Measurements from ENCODE around the gene NR3C1. TPM values are rescaled to one million over a fixed set of nuclear protein-coding genes. Genes with fewer than 3 reads are reported as not detected.

NR3C1 gene
- total RNA-seq, 2 experiments from 2014 or later: 54.9 to 55.5 TPM

- ATAC-seq: peak; percentile 18
- Mint-ChIP-seq H3K9me3 (ENCODE audit: insufficient read depth) (peaks cover 9% of the 10 kb centered on the region), H3K27me3 (ENCODE audit: low read depth) (no peaks in the 10 kb centered on the region), H3K36me3 (ENCODE audit: low read depth) (peaks cover 45% of the 10 kb centered on the region), H3K4me1 (ENCODE audit: low read depth) (peaks cover 52% of the 10 kb centered on the region), H3K27ac (peak overlapping the region; percentile 87), H3K4me3 (peak overlapping the region; percentile 88)
- CTCF ChIA-PET: interaction anchor here (0.8 to 3.0 kb wide), 18 partner anchors 10 to 767 kb away, joined by 3 to 43 read pairs (median 5); partner anchors contain the start of genes KCTD16 and YIPF5
- DNase-seq: no peak
- POLR2A ChIA-PET: interaction anchor here (0.6 to 3.1 kb wide), 16 partner anchors 10 to 1433 kb away, joined by 3 to 63 read pairs (median 6); no protein-coding TSS in a partner anchor
Observed at GRCh38 chr5:143403334-143403592, 223 bp downstream of the NR3C1 start.

- DNase-seq (peak; percentile 73), ATAC-seq (peak; percentile 1)
- Mint-ChIP-seq H3K27me3 (ENCODE audit: low read depth) (no peaks in the 10 kb centered on the region), H3K27ac (peak overlapping the region; percentile 87), H3K4me3 (peak overlapping the region; percentile 88), H3K36me3 (ENCODE audit: low read depth) (peaks cover 43% of the 10 kb centered on the region), H3K4me1 (ENCODE audit: low read depth) (peaks cover 56% of the 10 kb centered on the region), H3K9me3 (ENCODE audit: insufficient read depth) (peaks cover 9% of the 10 kb centered on the region)
- POLR2A ChIA-PET: interaction anchor here (0.6 to 3.1 kb wide), 12 partner anchors 10 to 1433 kb away, joined by 3 to 63 read pairs (median 6); no protein-coding TSS in a partner anchor
- CTCF ChIA-PET: interaction anchor here (0.8 to 3.0 kb wide), 19 partner anchors 10 to 768 kb away, joined by 3 to 43 read pairs (median 5); partner anchors contain the start of genes KCTD16 and YIPF5
Observed at GRCh38 chr5:143402553-143403333, 743 bp downstream of the NR3C1 start.

DNA sequence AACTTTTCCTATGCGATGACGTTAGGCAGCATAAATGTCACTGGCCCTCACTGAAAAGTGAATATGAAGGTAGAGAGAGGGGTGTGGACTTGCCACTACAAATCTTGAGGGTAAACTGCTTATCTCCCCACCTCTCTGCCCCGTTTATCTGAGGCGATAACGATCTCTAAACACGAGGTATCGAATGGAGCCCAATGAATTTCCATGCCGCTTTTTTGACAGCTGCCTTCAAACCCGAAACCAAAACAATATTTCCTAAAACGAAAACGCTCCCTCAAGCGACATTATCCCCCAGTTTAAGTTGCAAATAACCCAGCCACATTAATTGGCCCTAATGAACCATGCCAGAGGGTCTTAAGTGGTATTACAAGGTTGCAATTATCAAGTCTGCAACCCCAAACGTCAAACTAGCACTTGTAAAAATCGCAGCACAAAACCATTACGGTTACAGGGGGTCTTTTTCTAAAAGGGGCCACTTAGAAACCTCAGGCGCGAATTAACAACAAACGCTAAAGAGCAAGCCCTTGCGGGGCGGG lies 1.4 kb downstream of the NR3C1 start:
- H3K36me3 Mint-ChIP-seq (ENCODE audit: low read depth): peaks cover 48% of the 10 kb centered on the region
- H3K27me3 Mint-ChIP-seq (ENCODE audit: low read depth): no peaks in the 10 kb centered on the region
- H3K4me3 Mint-ChIP-seq: peak overlapping the region; percentile 88
- ChIA-PET POLR2A (no interaction called here), CTCF (interaction anchor here (1.2 to 2.1 kb wide), 5 partner anchors 180 to 399 kb away, joined by 3 to 15 read pairs (median 4); no protein-coding TSS in a partner anchor)
- DNase-seq (peak; percentile 41), ATAC-seq (no peak)
- peaks cover 62% of the 10 kb centered on the region for H3K4me1 Mint-ChIP-seq (ENCODE audit: low read depth)
- H3K27ac Mint-ChIP-seq: peak overlapping the region; percentile 81
- H3K9me3 Mint-ChIP-seq (ENCODE audit: insufficient read depth): peaks cover 9% of the 10 kb centered on the region

DNA sequence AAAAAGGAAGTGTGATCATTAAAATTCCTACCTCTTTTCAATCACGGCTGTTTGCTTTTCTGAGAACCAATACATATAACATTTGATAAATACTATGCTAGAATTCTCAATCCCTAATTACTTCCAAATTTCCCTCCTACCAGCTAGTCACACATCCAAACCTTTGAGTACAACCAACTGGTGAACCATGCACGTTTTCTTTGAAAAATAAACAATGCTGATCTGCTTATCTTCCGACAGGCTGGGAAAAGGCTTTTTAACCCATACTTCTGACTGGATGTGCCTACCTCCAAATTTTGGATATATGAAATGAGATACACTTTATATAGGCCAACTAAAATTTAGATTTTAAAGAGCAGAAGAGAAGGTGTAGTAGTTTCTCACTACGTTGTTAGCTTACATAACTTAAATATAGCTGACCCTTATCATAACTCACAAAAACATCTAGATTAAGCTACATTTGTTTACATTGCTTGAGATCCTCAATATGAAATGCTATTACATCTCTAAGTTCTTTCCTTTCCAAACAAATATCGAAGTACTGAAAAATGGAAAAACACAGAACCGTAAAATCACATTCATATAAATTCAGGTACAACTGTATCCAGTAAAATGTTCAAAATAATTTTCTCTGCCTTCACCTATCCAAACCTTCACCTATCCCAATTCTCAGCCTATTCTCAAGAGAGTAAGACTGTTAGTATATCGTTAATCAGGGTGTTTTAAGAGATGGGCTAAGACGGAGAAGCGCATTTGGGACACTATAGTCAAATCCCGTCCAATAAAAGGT lies 2.1 kb downstream of the NR3C1 start:
- ATAC-seq (no peak), DNase-seq (no peak)
- Mint-ChIP-seq H3K4me1 (ENCODE audit: low read depth) (peaks cover 62% of the 10 kb centered on the region), H3K27me3 (ENCODE audit: low read depth) (no peaks in the 10 kb centered on the region), H3K27ac (peak overlapping the region; percentile 81), H3K9me3 (ENCODE audit: insufficient read depth) (peaks cover 4% of the 10 kb centered on the region), H3K4me3 (peak overlapping the region; percentile 88), H3K36me3 (ENCODE audit: low read depth) (peaks cover 45% of the 10 kb centered on the region)
- CTCF ChIA-PET: interaction anchor here (0.8 to 2.1 kb wide), 10 partner anchors 12 to 787 kb away, joined by 3 to 15 read pairs (median 3); no protein-coding TSS in a partner anchor
- POLR2A ChIA-PET: interaction anchor here (0.6 to 0.9 kb wide), 2 partner anchors 48 to 202 kb away, joined by 3 read pairs; no protein-coding TSS in a partner anchor

DNA sequence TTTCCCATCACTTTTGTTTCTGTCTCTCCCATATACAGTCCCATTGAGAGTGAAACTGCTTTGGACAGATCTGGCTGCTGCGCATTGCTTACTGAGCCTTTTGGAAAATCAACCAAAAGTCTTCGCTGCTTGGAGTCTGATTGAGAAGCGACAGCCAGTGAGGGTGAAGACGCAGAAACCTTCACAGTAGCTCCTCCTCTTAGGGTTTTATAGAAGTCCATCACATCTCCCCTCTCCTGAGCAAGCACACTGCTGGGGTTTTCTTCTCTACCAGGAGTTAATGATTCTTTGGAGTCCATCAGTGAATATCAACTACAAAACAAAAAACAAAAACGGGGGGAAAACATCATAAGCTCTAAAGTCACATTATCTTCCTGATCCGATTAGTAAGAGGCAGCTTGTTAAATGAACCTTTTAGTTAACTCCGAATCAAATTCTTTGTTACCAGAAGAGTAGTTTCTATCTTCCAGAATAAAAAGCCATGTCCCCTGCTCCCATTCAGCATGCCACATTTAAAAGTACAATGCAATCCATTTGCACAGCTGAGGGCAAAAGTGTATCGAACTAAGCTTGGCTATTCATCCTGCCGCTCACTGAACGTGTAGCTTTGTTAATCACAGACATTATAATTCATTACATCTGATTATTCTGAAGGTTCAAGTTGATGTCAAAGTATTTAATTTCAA lies 2.8 kb downstream of the NR3C1 start:
- Mint-ChIP-seq H3K4me1 (ENCODE audit: low read depth) (peaks cover 62% of the 10 kb centered on the region), H3K27me3 (ENCODE audit: low read depth) (no peaks in the 10 kb centered on the region), H3K4me3 (peak overlapping the region; percentile 88), H3K9me3 (ENCODE audit: insufficient read depth) (no peaks in the 10 kb centered on the region), H3K27ac (no peak overlapping the region), H3K36me3 (ENCODE audit: low read depth) (peaks cover 46% of the 10 kb centered on the region)
- DNase-seq (no peak), ATAC-seq (no peak)
- POLR2A ChIA-PET: interaction anchor here (0.6 to 0.9 kb wide), 2 partner anchors 47 to 203 kb away, joined by 3 read pairs; no protein-coding TSS in a partner anchor
- CTCF ChIA-PET: interaction anchor here (0.8 to 2.1 kb wide), 10 partner anchors 10 to 787 kb away, joined by 3 to 15 read pairs (median 3); no protein-coding TSS in a partner anchor

DNA sequence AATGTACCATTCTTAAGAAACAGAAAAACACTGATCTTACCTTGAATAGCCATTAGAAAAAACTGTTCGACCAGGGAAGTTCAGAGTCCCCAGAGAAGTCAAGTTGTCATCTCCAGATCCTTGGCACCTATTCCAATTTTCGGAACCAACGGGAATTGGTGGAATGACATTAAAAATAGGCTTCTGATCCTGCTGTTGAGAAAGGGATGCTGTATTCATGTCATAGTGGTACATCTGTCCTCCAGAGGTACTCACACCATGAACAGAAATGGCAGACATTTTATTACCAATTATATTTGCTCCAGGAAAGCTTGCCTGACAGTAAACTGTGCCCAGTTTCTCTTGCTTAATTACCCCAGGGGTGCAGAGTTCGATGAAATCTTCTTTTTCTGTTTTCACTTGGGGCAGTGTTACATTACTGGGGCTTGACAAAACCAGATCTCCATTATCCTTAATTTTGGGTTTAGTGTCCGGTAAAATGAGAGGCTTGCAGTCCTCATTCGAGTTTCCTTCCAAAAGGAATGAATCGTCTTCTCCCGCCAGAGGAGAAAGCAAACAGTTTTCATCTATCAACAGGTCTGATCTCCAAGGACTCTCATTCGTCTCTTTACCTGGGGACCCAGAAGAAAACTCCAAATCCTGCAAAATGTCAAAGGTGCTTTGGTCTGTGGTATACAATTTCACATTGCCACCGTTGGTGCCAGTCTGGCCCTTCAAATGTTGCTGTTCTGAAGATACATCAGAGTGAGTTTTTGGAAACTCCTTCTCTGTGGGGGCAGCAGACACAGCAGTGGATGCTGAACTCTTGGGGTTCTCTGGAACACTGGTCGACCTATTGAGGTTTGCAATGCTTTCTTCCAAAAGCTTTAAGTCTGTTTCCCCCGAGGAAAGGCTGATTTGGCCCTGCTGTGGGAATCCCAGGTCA lies 3.6 kb downstream of the NR3C1 start:
- DNase-seq (no peak), ATAC-seq (no peak)
- ChIA-PET CTCF (interaction anchor here (0.6 to 2.3 kb wide), 8 partner anchors 9 to 1781 kb away, joined by 3 to 15 read pairs (median 3); partner anchors contain the start of gene DIAPH1), POLR2A (interaction anchor here (0.9 kb wide), 1 partner anchor 46 kb away, joined by 3 read pairs; no protein-coding TSS in a partner anchor)
- Mint-ChIP-seq H3K9me3 (ENCODE audit: insufficient read depth) (no peaks in the 10 kb centered on the region), H3K4me1 (ENCODE audit: low read depth) (peaks cover 64% of the 10 kb centered on the region), H3K27ac (no peak overlapping the region), H3K36me3 (ENCODE audit: low read depth) (peaks cover 48% of the 10 kb centered on the region), H3K4me3 (peak overlapping the region; percentile 88), H3K27me3 (ENCODE audit: low read depth) (no peaks in the 10 kb centered on the region)

DNA sequence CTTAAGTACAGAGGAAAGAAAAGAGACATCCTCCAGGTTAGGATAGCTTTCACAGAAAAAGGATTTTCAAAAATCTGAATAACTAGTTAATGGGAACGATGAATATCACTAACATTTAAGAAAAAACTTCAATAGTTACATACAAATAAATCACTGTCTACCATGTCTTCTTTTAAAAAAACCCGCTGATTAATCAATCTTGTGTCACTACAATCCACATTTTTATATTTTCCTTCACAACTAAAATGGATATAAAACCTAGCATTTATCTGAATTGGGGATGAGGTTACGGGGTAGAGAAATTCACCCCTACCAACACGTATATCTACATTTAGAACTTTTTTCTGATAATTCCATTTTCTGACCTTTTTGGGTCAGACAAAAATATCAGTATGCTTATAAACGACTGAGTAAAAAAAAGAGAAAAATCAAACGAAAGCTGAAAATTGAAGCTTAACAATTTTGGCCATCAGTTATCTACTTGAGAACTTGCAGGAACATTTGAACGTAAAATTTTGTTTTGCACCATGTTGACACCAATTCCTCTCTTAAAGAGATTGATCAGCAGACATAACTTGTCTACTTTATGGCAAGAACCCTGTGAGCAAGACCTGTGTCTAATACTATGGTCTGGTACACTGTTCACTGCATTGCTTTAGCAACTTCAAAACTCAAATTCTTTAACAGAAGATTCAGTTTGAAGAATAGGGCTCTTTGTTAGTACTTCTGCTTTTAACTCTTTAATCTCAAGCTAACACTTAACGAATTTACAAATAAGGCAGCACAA lies 4.8 kb downstream of the NR3C1 start:
- ATAC-seq (no peak), DNase-seq (no peak)
- Mint-ChIP-seq H3K27ac (no peak overlapping the region), H3K36me3 (ENCODE audit: low read depth) (peaks cover 51% of the 10 kb centered on the region), H3K4me3 (peak overlapping the region; percentile 88), H3K9me3 (ENCODE audit: insufficient read depth) (no peaks in the 10 kb centered on the region), H3K27me3 (ENCODE audit: low read depth) (no peaks in the 10 kb centered on the region), H3K4me1 (ENCODE audit: low read depth) (peaks cover 73% of the 10 kb centered on the region)
- CTCF ChIA-PET: interaction anchor here (1.1 to 2.3 kb wide), 5 partner anchors 47 to 428 kb away, joined by 3 to 6 read pairs (median 4); no protein-coding TSS in a partner anchor
- POLR2A ChIA-PET: no interaction called here

DNA sequence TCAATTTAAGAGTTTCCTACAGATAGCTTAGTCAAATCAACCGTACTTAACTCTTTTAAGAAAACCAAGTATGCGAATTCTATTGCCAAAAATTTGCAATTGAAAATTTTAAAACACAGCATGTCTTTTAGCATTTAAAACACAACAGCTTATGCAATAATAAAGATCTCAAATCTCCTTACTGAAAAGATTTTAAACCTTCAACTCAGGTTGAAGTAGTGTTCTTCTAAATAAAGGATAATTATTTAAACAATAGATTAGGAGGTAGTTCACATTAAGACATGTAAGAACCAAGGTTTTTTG lies 5.5 kb downstream of the NR3C1 start:
- CTCF ChIA-PET: interaction anchor here (1.1 to 2.3 kb wide), 5 partner anchors 48 to 428 kb away, joined by 3 to 6 read pairs (median 4); no protein-coding TSS in a partner anchor
- ATAC-seq: no peak
- Mint-ChIP-seq H3K4me3 (peak overlapping the region; percentile 88), H3K9me3 (ENCODE audit: insufficient read depth) (no peaks in the 10 kb centered on the region), H3K27me3 (ENCODE audit: low read depth) (no peaks in the 10 kb centered on the region), H3K27ac (no peak overlapping the region), H3K36me3 (ENCODE audit: low read depth) (peaks cover 53% of the 10 kb centered on the region), H3K4me1 (ENCODE audit: low read depth) (peaks cover 73% of the 10 kb centered on the region)
- DNase-seq: no peak
- POLR2A ChIA-PET: no interaction called here

DNA sequence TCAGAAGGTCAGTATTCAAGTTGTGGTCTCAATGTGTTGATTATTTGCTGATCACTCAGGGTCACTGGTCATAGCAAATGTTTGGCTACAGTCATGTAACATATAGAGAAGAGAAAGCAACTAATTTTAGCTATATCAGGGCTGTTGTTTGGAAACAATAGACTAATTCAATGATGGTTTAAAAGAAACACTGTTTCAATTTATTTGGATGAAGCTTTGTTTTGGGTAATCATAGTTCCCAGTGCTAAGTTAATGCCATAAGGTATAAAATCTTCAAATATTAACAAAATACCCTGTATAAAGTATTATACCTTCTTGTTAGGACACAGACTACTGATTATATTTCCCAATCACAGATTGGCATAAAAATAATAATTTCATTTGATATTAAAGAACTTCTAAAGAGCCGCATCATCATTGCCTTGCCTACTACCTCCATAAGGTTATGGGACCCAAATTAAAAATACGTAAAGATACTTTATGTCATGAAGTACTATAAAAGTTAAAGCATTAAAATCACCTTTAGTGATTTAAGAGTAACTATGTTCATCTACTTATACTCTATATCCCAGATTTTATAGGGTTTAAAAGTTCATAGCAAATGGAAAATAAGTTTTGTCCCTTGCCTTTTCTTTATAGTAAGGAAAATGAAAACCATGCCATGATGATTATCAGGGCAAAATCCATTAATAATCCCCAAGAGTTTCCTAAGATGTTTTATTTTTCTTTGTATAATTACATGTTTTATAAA lies 6.0 kb downstream of the NR3C1 start:
- peak overlapping the region; percentile 88 for H3K4me3 Mint-ChIP-seq
- H3K9me3 Mint-ChIP-seq (ENCODE audit: insufficient read depth): no peaks in the 10 kb centered on the region
- H3K27me3 Mint-ChIP-seq (ENCODE audit: low read depth): no peaks in the 10 kb centered on the region
- ATAC-seq: no peak
- CTCF ChIA-PET: interaction anchor here (1.0 to 2.3 kb wide), 7 partner anchors 48 to 429 kb away, joined by 3 to 6 read pairs (median 4); no protein-coding TSS in a partner anchor
- peaks cover 53% of the 10 kb centered on the region for H3K36me3 Mint-ChIP-seq (ENCODE audit: low read depth)
- no peak for DNase-seq
- H3K27ac Mint-ChIP-seq: no peak overlapping the region
- POLR2A ChIA-PET: no interaction called here
- peaks cover 73% of the 10 kb centered on the region for H3K4me1 Mint-ChIP-seq (ENCODE audit: low read depth)
